Adrenal gland (tissue), 5 donors: ENCODE measurements around the gene ATP13A1.

Source experiments
- CTCF ChIP-seq, 6 experiments: fragments of 450-650 bp in 4 of 6; fragments of 200-600 bp in 2 of 6; sonication (generic) in 1 of 6; IDR thresholded peaks; 1 replicate in 5 of 6; 2 replicates in 1 of 6; pipeline versions ENCODE4 v1.5.1 to v1.8.0; 2016 to 2021; ENCODE audit warnings: antibody characterized with exemption in 6 of 6, mild to moderate bottlenecking in 2 of 6, moderate library complexity in 1 of 6
- POLR2A ChIP-seq, 2 donors: fragments of 450-650 bp; IDR thresholded peaks; one replicate each; pipeline ENCODE4 v1.6.1; 2017; ENCODE audit warnings: antibody characterized with exemption in 2 of 2, mild to moderate bottlenecking in 2 of 2, moderate library complexity in 1 of 2
- donor health status: DM: no; HTN: no; CAD: no.

- TF ChIP-seq CTCF (IDR thresholded peaks at IDR 0.05) = no peak
- no peak for TF ChIP-seq POLR2A (IDR thresholded peaks at IDR 0.05)
Measured at GRCh38 chr19:19654441-19654840, 9.0 kb downstream of the ATP13A1 start.
